GM19372 (cell line): ENCODE results near the gene GYPC.
"Not testable (repeated sequence)": the region's sequence is repeated elsewhere in the genome, so short reads cannot be mapped to it uniquely, and the experiment has no call there.

Experiments
- ATAC-seq: cut with Tn5 transposase; IDR thresholded peaks from one replicate; pipeline ENCODE4 v1.9.1; 2021; ENCODE audit warnings: mild to moderate bottlenecking, low read depth, moderate library complexity; ENCODE audit not compliant: unreplicated experiment

Gene GYPC

DNA sequence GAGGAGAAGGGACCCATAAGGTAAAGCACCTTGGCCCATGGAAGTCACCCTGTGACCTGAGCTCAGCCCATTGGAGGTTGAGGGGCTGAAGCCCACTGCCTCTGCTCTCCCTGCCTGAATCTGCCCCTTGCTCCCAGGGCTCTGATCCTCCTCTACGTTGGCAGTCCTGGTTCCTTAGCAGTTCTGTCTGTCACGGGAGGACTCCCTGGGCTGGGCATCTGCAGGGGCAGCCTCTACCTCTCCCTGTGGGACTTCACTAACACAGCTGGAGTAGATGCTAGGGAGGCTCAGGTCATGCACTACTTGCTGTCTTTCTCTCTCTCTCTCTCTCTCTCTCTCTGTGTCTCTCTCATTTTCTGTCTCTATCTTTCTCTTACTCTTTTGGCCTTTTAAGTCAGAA is 8.7 kb downstream of the GYPC start:
- peak; percentile 32 for ATAC-seq

GRCh38 chr2:126665483-126665882 is 9.5 kb downstream of the GYPC start:
- no peak for ATAC-seq

GRCh38 chr2:126668254-126668653 is 12.3 kb downstream of the GYPC start:
- ATAC-seq, result no peak

- no peak for ATAC-seq
These were observed 13.8 kb downstream of the GYPC start for GRCh38 chr2:126669772-126670171.

- ATAC-seq, result no peak
These were observed 15.5 kb downstream of the GYPC start for GRCh38 chr2:126671488-126671887.

- no peak for ATAC-seq
These were observed 17.1 kb downstream of the GYPC start for GRCh38 chr2:126672980-126673605.

GRCh38 chr2:126674075-126674744 is 18.3 kb downstream of the GYPC start:
- no peak for ATAC-seq

DNA sequence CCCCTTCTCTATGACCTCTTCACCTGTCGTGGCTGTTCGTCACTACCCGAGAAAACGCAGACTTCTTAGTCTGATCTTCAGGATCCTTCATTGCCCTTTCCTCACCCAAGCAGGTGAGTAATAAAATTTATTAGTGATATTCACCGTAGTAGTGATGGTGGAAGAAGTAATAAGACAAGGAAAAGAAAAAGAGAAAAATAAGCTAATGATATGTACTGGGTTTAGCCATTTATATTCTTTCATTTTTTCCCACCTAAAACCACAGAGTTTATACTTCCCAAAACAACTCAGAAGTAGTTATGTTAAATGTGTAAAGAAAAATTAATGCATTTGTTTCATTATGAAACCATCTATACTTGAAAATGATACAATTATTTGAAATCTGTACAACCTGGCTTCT is 19.7 kb downstream of the GYPC start:
- no peak for ATAC-seq

- no peak for ATAC-seq
These were observed 20.5 kb downstream of the GYPC start for GRCh38 chr2:126676221-126677175.

DNA sequence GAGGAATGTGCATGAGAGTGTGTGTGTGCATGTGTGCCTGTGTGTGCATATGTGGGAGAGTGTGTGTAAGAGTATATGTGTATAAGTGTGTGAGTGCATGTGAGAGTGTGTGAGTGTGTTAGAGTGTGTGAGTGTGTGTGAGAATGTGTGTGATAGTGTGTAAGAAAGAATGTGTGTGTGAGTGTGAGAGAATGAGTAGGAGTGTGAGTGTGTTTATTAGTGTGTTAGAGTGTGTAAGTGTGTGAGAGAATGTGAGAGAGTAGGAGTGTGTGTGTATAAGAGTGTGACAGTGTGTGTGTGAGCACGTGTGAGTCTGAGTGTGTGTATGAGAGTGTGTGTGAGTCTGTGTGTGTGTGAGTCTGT is 21.2 kb downstream of the GYPC start:
- no peak for ATAC-seq

DNA sequence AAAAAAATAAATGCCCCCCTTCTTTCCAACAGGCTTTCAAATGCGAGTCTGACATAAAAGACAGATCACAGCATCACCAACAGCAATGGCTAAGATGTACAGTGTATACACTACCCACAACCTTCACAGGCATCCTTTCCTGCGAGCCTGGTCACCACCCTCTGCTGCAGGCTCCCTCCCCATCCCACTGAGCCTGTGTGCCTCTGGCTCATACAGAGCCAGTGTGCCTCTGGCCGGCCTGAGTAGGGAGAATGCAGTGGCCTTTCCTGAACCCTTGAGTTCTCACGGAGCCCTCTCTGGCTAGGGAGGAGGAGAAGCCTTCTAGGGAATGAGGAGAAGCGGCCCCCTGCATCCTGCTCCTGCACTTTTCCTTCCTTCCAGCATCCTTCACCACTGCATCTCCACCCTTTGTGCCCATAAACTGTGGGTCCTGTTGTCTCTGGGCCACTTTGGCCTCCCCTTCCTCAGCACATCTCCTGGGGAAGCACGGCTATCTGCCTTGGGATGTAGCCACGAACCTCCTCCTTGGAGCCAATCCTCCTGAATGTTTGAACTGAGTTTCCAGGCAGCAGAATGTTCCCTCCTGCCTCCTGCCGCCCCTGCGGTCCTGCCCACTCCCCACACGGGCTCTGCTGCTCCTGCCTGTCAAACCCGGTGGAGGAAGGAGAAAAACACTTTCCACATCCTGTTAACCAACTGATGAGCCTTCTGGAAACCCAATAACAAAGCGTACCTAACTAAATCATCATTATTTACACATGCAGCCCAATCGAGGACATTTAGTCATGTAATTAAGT is 22.5 kb downstream of the GYPC start:
- ATAC-seq, result no peak

DNA sequence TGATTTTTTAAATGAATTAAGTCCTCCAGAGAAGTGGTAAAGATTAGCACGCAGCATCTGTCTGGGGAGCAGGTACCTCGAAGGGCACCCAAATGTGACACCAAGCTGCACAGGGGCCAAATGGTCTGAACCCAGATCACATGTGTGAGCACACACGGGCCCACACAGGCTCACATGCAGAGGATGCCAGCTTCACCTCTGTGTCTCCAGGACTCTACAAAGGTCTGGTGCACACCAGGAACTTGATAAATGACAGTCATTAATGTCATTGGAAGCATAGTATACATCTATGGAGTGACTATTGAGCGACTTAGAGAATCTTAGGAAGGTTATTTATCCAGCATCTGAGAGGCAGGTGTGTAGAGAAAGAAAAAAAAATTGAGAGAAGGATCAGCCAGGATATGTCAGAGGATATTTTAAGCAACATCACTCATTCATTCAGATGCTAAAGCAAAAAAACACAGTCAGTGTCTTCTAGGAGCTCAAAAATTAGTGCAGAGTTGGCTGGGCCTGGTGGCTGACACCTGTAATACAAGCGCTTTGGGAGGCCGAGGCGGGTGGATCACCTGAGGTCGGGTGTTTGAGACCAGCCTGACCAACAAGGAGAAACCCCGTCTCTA is 23.2 kb downstream of the GYPC start:
- ATAC-seq, result no peak

GRCh38 chr2:126681505-126681904 is 25.5 kb downstream of the GYPC start:
- no peak for ATAC-seq

GRCh38 chr2:126685629-126686028 is 29.7 kb downstream of the GYPC start:
- ATAC-seq, result no peak

DNA sequence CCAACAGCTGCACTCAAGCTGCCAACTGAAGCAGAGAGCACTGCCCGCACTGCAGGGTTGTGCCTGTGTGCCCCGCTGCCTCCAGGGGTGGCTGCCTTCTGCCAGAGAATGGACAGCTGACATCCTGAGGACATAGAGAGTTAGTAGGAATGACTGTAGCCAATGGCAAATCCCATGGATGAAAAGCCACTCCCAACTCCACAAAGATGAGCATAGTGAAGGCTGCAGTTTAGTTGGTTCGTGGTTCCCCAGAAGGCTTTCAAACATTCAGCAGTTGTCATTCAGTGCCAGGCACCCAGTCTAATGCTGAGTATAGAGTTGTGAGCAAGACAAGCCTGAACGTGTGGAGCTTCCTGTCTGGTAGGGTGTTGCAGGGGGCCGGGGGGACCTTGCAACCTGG is 30.3 kb downstream of the GYPC start:
- ATAC-seq, result no peak

GRCh38 chr2:126686841-126687485 is 31.0 kb downstream of the GYPC start:
- ATAC-seq, result no peak

DNA sequence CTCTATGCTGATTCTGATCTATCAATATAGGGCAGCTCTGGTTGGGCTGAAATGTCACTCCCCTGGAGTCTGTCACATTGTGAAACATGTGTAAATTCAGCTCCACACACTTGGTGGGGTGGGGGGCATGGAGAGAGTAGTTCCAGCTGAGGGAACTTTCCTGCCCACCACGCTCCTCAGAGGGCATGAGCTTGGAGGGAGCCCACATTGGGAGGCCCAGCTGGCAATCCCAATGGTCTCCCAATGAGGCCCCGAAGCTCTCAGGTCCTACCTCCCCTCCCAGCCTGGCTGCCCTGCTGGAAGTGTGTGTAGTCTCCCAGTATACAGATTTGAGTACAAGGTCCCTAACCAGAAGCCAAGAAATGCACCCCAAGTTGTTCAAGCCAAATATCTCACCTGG is 31.5 kb downstream of the GYPC start:
- no peak for ATAC-seq

GRCh38 chr2:126688594-126688993 is 32.6 kb downstream of the GYPC start:
- not testable (repeated sequence) for ATAC-seq

DNA sequence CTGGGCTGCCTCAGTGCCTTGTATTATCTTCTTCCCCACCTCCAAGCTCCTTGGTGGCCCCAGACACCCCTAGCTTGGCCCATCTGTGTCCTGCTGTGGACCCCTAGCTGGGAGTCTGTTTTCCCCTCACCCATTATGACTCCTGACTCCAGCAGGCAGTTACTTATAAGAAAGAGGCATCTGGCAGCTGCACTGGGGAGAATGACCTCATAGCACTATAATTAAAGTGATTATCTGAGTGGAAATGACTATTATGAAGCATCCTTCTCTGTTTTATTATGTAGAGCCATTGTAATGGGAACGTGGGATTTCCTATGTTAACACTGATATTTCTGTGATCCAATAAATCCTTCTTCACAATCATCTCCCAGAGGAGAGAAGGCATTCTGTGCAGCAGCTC is 36.3 kb downstream of the GYPC start:
- not testable (repeated sequence) for ATAC-seq
